Measurements from ENCODE around the gene PRKAR1B.
"Not testable (repeated sequence)": the region's sequence is repeated elsewhere in the genome, so short reads cannot be mapped to it uniquely, and the experiment has no call there.

PRKAR1B gene

DNA sequence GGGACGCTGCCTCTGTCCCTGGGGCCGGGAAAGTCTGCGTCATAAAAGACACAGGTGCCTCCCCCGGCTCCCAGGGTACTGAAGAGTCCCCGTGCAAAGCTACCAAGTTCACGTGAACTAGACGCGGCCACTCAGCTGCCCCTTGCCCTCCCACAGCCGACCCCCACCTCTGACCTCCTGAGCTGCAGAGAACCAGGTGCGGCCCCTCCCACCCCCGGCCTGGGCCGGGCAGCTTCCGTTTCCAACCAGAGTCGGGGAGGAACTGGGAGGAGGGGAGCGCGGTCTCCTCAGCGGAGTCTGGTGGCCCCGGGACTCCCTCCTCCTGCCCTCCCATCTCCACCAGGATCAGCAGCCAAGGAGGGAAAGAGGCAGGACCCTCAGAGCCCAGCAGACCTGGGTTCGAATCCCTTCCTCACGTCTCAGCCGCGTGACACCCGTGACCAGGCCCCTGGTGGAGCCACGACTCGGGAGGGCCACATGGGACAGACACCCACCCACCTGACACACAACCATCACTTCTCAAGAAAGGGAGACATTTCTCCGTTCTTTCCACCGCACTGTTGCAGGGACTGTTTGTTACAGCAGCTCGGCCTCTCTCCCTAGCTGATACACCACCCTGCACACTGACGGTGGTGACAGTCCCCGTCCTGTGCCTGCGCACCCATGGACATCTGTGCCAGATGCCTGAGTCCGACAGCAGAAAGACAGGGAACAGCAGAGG lies 170.1 kb downstream of the PRKAR1B start:
- no peak for DNase-seq (ENCODE audit: low read depth)

DNA sequence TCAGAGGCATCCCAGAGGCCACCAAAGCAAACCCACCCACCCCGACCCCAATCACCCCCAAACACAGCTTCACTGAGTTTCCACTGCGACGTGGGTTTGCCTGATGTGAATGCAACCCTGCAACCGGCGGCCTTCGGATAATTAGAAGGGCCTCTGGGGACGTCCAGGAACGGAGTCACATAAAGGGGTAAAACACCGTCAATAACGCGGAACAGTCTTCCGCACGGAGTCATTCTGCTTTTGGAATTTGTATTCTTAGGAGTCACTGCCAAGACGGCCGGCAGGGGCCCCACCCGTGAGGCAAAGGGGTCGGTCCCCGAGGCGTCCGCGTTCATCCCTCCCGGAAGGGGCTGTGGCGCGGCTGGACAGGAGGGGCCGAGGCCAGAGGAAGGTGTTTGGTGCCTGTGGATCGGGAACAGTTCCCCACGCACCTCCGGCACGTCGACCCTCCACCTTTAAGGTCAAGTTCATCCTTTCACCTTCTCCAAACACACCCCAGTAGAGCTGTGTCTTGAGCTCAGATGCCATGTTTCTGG lies 170.7 kb downstream of the PRKAR1B start:
- DNase-seq (ENCODE audit: low read depth) = no peak

DNA sequence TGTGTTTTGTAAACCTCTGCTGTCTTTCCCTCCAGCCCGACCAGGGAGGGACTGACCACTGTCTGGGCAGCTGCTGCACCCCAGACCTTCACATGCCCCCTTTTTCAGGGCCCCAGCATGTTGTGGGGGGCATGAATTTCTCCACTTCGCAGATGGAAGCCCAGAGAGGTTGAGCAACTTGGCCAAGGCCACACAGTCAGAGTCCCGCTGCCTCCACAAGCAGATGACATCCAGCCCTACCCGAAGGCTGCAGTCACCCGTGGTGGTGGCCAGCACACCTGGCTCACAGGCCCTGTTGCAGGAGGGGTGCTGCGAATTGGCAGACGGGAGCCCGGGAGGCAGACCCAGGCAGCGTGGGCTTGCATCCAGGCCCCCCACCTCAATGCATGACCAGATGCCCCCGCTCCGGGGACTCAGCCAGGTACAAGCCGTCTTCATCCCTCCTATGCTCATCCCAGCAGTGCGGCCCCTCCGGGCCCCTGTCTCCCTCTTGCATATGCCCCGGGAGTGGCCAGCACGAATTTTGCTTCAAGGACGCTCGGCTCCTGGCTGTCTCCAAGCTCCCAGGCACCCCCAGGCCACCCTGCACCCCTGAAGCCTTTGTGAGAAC lies 171.4 kb downstream of the PRKAR1B start:
- DNase-seq (ENCODE audit: low read depth) = no peak

GRCh38 chr7:553636-554111 lies 173.4 kb downstream of the PRKAR1B start:
- DNase-seq (ENCODE audit: low read depth) = no peak

- DNase-seq (ENCODE audit: low read depth) = no peak
These were observed 174.0 kb downstream of the PRKAR1B start for GRCh38 chr7:552868-553635.

DNA sequence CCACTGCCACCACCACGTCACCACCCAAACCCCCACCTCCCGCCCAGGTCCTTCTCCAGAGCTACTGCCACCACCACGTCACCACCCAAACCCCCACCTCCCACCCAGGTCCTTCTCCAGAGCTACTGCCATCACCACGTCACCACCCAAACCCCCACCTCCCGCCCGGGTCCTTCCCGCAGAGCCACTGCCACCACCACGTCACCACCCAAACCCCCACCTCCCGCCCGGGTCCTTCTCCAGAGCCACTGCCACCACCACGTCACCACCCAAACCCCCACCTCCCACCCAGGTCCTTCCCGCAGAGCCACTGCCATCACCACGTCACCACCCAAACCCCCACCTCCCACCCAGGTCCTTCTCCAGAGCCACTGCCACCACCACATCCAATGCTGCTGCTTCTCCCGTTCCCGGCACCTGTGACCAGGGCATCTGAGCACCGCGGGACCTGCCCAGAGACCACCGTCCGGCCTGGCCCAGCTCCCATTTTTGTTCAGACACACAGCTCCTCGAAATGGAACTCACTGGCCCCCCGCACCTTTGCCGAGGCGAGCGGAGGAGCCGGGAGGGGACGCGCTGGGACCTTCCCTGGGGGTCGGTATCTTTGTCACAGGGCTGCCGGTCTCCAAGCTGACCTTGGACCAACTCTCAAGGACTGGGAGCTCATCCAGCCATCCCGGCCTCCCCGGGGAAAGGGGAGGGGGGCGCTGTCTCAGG lies 174.8 kb downstream of the PRKAR1B start:
- DNase-seq (ENCODE audit: low read depth) = not testable (repeated sequence)

GRCh38 chr7:551615-551970 lies 175.5 kb downstream of the PRKAR1B start:
- not testable (repeated sequence) for DNase-seq (ENCODE audit: low read depth)

DNA sequence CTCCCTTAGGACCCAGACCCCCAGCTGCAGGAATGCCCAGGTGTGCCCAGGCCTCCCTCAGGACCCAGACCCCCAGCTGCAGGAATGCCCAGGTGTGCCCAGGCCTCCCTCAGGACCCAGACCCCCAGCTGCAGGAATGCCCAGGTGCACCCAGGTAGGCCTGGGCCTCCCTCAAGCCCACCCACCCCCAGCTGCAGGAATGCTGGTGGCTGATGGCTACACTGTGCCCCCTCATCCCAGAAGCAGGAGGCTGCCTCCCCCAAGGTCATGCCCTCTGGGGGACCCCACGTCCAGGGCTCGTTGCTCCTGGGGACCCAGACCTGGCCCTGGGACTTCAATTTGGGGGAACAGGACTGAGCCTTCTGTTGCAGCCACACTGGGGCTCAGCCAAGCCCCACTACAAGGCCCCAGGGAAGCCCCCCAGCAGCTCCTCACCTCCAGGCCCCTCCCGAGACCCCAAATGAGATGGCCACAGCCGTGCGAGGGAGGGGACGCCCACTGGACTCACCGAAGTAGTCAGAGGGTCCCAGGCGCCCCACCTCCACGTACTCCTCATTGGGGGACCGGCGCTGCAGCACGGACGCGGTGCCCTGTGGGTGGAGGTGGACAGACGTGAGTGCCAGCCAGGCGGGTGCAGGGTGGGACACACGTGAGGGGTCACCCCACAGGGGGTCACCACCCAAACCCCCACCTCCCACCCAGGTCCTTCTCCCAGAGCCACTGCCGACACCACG lies 176.0 kb downstream of the PRKAR1B start:
- DNase-seq (ENCODE audit: low read depth) = no peak

DNA sequence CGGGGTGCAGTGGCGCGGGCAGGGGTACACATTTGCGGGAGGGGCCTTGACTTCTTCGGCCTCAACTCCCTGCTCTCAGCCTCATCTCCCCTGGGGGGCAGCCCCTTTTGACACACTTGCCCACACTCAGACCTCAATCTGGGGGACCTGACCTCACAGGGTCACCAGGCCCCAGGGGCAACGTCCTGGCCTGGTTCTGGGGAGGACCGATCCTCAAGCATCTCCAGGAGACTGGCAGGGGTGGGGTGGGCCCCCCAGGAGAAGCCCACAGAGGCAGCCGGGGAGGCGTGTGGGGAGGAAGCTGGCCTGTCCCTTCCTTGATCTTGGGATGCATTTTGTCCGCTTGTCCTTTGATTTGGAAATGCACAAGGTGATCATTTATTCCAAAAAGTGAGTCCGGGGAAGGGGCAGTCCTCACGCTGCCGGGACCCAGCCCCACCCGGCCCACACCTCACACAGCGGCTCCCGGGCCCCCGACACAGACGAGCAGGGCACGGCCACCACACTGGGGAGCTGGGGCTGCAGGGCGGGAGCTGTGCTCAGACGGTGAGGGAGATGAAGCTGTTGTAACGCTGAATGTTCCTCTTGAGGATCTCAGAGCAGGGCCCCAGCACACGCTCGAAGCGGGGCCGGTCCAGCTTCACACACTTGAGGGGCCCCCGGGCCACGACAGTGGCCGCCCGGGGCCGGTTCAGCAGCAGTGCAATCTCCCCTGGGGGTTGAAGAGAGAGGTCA lies 177.0 kb downstream of the PRKAR1B start:
- no peak for DNase-seq (ENCODE audit: low read depth)

DNA sequence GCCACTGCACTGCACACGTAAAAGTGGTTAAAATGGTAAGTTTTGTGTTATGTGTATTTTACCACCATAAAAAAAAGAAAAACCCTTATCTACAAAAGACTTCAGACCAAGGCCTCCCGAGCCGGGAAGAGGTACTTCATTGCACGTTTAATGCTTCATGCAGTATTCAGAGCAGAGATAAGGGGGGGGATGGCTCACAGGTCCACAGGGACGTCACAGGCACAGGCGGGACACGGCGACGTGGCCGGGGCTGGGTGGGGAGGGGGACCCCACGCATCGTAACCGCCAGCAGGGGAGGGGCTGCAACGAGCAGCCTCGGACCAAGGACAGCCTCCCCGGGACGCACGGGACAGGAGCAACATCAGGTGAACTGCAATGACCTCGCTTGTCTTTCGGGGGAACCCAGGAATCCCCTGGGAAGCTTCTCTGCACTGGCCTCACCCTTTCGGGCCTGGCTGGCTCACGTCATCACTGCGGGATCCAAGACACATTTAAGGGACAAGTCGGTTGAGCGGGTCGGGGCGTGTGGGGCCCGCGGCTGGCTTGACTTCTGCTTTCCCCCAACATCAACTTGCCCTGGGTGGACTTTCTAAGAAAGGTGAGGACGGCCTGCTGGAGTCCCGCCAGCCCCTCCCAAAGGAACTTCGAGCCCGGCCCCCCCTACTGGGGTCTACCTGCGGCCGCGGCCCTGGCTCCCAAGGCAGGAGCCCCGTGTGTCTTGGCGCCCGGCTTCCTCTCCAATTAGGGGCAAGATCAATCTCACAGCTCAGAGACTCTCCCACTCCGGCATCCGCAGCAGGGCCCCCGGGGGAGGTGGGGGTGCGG lies 177.8 kb downstream of the PRKAR1B start:
- DNase-seq (ENCODE audit: low read depth) = no peak

DNA sequence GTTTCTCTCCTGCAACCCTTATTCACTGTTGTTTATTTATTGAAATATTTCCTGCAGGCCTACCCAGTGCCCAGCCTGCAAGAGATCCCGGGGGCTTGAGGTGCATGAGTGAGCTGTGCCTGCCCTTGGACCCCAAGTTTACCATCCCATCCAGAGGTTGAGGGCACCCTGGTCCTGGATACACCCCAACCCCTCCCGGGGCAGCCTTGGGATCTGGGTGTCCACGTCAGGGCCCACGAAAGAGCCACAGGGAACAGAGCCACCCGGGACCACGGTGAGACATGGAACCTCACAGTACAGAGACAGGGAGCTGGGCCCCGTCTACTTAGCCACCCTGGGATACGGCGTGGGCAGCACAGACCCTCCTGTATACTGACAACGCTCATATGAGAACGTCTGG lies 178.7 kb downstream of the PRKAR1B start:
- DNase-seq (ENCODE audit: low read depth) = no peak

DNA sequence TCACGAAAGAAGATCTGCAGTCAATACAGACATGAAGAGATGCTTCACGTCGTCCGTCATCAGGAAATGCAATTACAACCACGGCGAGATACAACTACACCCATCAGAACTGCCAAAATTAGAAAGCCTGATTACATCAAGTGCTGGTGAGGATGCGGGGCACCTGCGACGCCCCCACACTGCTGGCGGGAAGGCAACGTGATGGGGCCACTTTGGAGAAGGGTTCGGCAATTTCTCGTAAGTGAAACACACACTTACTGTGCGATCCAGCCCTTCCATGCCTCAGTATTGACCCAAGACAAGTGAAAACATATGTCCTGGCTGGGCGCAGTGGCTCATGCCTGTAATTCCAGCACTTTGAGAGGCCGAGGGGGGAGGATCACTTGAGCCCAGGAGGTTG lies 181.6 kb downstream of the PRKAR1B start:
- no peak for DNase-seq (ENCODE audit: low read depth)

DNA sequence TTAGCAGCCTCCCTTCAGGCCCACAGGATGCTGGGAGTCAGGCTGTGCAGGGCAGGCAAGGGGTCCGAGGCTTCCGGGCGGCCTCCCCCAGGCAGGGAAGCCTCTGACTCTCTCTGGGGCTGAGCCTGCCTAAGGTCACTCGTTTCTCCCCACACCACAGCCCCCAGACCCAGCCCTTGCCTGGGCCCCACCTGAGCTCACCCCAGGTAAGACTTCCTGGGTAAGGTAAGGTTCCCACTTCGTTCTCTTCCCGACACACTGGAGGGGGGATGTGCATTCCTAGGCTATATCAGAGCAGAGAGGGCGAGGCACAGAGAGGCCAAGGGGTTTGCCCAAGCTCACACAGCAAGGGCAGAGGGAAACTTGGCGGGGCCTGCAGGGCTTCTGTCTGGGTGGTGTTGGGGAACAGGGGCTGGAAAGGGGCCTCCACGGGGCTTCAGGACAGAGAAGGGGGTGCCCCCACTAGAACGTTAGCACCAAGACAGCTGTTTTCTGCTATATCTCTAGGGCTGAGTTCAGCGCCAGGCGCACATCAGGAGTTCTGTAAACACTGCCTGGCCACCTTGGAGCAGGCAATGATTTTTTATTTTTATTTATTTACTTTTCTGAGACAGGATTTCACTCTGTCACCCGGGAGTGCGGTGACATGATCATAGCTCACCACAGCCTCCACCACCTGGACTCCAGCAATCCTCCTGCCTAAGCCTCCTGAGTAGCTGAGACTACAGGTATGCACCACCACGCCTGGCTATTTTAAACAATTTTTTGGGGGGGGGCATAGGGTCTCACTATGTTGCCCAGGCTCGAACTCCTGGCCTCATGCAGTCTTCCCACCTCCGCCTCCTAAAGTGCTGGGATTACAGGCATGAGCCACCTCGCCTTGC lies 182.5 kb downstream of the PRKAR1B start:
- DNase-seq (ENCODE audit: low read depth) = no peak

DNA sequence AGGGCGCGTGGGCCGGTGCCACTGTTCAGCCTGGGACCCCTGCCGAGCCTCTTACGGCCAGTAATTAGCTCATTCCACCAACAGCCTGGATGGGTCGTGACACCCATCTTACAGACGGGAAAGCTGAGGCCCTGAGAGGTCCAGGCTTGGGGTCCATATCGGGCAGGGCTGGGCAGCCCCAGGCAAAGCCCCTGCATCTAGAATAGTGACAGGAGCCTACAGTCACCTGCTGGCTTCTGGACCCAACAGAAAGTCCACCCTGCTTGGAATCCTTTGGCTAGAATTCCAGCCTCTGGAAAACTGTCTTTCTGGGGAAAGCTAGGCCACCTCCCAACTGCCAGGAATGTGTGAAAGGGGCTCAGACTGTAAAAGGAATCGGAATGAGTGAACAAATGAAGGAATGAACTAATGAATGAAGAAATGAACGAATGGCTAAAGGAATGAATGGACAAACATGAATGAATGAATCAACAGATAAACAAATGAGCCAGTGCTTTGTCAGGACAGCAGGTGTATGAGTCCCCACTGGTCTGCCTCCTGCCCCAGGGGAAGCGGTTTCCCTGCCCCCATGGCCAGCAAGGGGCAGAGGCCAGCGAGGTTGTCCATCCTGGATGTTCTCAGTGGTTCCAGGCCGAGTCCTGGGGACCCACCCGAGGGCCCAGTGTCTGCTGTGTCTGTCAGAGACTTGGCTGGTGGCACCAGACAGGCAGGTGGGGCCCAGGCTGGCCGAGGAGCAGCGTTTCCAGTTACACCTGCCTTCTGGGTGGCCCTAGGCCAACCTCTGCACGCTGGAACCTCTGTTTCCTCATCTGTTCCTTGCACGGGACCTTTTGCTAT lies 183.4 kb downstream of the PRKAR1B start:
- no peak for DNase-seq (ENCODE audit: low read depth)

DNA sequence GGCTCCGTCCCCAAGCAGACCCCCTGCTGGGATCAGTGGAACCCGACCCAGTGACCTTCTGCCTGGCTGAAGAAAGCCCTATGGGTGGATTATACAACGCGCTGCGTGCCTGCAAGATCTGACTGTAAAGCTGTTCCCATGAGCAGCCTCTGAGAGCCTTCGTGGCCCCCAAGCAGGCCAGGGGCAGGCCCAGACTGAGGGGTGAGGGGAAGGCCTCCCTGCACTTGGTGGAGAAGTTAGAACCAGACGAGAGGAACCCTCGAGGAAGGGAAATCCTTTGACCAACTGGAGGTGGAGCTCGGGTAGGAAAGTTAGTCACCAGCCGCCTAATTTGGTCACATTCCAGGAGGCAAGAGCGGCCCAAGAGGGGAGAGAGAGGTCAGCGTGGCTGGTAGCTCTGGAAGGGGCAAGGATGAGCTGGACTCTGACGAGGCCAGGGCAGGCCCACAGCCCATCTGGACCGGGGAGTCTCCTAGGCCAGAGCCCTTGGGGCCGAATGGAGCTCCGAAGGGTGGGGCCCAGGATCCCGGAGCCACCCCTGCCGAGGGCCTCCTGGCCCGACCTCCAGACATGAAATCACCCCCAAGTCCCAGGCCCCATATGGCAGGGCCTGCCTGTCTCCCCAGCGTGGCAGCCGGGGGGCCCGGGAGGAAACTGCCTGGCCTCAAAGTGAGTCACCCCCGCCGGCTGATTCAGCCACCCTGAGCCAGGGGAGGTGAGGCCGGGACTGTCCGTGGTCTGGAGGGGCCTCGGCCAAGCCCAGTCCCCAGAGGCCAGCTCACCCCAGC lies 184.2 kb downstream of the PRKAR1B start:
- DNase-seq (ENCODE audit: low read depth) = peak; percentile 89

DNA sequence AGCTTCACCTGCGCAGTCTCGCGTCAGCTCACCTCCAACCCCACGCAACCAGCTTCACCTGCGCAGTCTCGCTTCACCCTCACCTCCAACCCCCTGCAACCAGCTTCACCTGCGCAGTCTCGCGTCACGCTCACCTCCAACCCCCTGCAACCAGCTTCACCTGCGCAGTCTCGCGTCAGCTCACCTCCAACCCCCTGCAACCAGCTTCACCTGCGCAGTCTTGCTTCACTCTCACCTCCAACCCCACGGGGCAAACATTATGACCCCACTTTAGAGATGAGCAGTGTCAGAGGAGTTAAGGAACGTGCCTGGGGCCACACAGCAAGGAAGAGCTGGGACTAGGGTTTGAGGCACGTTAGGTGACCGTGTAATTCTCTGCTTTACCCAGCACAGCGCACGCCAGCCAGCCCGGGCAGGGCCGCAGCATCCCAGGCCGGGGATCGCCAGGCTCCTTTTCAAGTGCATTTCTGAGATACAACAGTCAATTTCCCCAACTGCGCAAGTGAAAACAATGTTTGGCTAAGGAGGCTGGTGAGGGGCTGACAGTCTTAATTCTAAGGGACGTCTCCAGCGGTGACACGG lies 184.9 kb downstream of the PRKAR1B start:
- no peak for DNase-seq (ENCODE audit: low read depth)

- no peak for DNase-seq (ENCODE audit: low read depth)
These were observed 185.4 kb downstream of the PRKAR1B start for GRCh38 chr7:541661-542060.

Measured in GM04503 (cell line).